GM19467 (cell line): Measurements from ENCODE around the gene KLHL12.
"Not testable (repeated sequence)": the region's sequence is repeated elsewhere in the genome, so short reads cannot be mapped to it uniquely, and the experiment has no call there.

Experiments used
- ATAC-seq: cut with Tn5 transposase; IDR thresholded peaks from one replicate; pipeline ENCODE4 v1.9.1; 2021; ENCODE audit warnings: mild to moderate bottlenecking, moderate library complexity; ENCODE audit not compliant: unreplicated experiment

KLHL12 gene

GRCh38 chr1:202952099-202952498 is 25.1 kb upstream of the KLHL12 start:
- ATAC-seq = no peak

DNA sequence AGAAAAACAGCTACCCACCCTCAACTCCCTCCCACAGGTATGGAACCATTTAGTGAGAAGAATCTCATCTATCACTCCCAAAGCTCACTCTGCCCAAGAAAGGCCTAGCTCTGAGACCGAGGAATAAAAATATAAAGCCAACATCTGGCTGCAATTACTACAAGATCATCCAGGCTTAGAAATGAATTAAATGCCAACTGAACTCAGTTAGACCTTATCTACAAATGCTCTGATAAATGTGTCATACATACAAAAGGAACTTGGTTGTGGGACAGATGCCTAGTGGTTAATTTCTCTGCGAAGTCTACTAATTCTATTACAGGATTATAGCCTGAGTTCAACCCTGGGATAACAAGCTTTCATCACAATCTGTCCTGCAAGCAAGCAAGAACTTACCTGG is 24.4 kb upstream of the KLHL12 start:
- no peak for ATAC-seq

DNA sequence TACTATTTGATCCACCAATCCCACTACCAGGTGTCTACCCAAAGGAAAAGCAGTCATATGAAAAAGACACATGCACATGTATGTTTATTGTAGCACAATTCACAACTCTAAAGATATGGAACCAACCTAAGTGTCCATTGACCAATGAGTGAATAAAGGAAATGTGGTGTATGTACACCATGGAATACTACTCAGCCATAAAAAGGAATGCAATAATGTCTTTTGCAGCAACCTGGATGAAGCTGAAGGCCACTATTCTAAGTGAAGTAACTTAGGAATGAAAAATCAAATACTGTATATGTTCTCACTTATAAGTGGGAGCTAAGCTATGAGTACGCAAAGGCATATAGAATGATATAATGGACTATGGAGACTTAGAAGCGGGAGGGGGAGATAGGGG is 18.4 kb upstream of the KLHL12 start:
- no peak for ATAC-seq

- ATAC-seq = no peak
These were observed 17.4 kb upstream of the KLHL12 start for GRCh38 chr1:202944438-202944921.

DNA sequence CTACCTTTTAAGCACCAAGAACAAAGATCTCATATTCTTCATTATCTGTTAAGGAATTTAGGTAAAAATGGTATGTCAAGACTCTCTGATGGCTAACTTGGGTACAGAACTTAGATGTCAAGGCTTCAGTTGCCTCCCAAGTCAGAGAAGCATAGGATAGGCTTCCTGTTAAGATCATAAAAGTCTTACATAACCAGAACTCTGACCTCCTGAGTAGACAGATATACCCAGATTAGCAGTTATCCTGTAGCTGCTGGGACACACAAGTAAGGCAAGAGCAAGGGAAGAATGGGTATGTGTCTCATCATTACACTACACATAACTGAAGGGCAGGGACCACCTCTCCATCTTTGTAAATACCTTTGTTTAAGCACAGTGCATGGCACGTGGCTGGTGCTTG is 15.4 kb upstream of the KLHL12 start:
- ATAC-seq = no peak

DNA sequence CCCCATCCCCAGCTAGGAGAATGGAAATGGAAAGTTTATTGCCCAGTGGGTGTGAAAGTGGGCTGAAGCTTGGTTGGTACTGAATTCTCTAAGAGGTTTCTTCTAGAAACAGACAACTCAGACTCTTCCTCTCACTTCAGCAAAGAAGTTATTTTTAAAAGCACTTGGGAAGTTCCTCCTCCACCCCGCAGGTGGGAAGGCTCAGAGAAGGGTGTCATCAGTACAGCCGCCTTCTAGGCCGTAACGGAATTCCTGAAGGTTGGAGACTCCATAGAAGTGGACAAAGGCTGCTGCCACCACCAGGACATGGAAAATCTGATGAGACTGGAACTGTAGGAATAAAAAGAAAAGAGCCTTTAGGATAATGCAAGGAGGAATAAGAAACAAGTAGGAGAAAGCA is 14.3 kb upstream of the KLHL12 start:
- no peak for ATAC-seq

DNA sequence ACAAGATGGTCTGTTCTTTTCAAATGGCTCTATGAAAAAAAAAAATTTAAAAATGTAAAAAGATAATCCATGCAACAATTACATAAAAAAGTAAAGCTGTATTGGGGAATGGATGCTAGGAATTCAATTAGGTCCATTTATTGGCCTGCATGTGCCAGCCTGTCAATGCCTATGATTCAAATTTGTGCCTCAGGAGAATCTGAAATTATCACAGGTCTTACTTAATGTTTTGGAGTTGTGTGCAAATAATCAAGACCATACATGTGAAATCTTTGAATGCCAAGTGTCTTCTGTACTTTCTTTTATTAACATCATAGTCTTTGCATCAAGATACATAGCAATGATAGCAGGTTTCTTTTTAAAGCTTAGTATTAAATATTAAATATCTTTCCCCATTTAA is 13.5 kb upstream of the KLHL12 start:
- ATAC-seq = no peak

- ATAC-seq = no peak
These were observed 11.4 kb upstream of the KLHL12 start for GRCh38 chr1:202938287-202938925.

DNA sequence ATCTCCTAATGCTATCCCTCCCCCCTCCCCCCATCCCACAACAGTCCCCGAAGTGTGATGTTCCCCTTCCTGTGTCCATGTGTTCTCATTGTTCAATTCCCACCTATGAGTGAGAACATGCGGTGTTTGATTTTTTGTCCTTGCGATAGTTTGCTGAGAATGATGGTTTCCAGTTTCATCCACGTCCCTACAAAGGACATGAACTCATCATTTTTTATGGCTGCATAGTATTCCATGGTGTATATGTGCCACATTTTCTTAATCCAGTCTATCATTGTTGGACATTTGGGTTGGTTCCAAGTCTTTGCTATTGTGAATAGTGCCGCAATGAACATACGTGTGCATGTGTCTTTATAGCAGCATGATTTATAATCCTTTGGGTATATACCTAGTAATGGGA is 9.4 kb upstream of the KLHL12 start:
- not testable (repeated sequence) for ATAC-seq

- no peak for ATAC-seq
These were observed 8.8 kb upstream of the KLHL12 start for GRCh38 chr1:202935844-202936243.

GRCh38 chr1:202934755-202935154 is 7.7 kb upstream of the KLHL12 start:
- ATAC-seq = no peak

DNA sequence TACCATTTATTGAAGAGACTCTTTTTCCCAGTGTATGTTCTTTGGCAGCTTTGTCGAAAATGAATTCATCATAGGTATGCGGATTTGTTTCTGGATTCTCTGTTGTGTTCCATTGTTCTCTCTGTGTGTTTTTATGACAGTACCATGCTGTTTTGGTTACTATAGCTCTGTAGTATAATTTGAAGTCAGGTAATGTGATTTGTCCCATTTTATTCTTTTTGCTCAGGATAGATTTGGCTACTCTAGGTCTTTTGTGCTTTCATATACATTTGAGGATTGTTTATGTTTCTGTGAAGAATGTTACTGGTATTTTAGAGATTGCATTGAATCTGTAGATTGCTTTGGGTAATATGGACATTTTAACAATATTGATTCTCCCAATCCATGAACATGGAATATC is 5.4 kb upstream of the KLHL12 start:
- no peak for ATAC-seq

DNA sequence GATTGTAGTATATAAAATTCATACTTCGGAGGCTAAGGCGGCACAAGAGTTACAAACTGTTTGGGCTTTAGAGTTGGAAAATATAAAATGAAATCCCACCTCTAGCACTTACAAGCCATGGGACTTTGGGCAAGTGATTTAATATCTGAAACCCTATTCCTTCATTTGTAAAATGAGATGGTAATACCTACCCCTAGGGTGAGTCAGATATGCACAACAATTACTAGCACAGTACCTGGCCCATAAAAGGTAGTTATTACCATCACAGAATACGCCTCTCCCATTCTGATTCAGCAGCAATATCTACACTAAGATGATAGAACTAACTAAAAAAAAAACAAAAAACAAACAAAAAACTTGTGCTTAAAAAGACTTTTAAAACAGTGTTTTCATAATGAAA is 3.5 kb downstream of the KLHL12 start:
- no peak for ATAC-seq

DNA sequence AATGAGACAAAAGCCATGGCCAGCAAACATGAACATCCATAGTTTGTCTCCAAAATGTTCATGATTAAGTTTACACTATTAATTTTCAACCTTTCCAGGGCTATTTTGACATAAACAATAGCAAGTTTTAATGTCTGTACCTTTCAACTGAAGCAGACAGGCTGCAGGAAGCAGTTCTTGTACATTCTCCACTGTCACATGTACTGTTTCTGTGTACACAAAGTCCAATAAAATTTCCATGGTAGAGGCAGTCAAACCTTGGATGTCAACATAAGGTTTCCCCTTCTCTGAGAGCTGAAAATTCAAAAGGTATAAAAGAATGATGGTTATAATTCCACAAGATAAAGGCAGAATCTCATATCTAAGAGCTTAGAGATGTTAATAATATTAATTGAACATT is 7.4 kb downstream of the KLHL12 start:
- no peak for ATAC-seq

GRCh38 chr1:202915146-202915545 is 11.9 kb downstream of the KLHL12 start:
- ATAC-seq = no peak

- not testable (repeated sequence) for ATAC-seq
These were observed 14.6 kb downstream of the KLHL12 start for GRCh38 chr1:202912476-202912875.

DNA sequence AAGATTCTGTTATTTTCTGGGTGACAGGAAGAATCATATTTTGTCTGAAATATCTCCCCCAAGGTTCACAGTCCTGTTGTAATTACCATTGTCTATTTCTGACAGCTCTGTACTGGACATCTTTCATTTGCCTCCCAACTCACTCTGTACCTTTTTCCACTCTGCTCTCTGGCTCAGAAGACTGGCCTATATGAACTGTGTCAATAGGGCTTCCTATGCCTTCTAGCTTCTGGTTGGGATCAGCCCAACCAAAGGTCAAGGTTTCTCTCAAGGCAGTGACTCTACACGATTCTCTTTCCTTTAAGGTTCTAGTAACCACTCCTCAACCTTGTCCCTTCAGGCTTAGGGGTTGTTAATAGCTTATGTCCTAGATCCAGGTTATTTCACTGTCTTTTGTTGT is 17.5 kb downstream of the KLHL12 start:
- no peak for ATAC-seq

- no peak for ATAC-seq
These were observed 18.0 kb downstream of the KLHL12 start for GRCh38 chr1:202908998-202909397.

DNA sequence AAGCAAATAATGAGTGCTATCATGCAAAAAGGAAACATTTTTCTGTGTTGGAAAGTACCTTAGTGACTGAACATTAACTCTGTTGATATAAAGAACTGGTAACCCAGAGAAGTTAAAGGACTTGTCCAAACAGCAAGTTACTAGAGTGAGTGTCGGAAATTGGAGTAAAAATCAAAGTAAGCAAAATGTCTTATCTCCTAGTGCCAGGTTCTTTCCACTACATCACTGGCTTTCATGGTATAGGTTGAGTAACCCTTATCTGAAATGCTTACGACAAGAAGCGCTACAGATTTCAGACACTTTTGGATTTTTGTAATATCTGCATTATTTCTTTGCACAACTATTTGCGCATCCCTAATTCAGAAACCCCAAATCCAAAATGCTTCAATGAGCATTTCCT is 21.7 kb downstream of the KLHL12 start:
- ATAC-seq = no peak

DNA sequence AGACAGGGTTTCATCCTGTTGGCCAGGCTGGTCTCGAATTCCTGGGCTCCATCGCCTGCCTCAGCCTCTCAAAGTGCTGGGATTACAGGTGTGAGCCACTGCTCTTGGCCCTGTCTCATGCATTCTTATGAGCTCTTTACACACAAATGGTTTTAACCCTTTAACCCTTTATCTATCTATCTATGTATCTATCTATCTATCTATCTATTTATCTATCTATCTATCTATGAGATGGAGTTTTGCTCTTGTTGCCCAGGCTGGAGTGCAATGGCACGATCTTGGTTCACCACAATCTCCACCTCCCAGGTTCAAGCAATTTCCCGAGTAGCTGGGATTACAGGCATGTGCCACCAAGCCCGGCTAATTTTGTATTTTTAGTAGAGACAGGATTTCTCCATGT is 23.2 kb downstream of the KLHL12 start:
- not testable (repeated sequence) for ATAC-seq

DNA sequence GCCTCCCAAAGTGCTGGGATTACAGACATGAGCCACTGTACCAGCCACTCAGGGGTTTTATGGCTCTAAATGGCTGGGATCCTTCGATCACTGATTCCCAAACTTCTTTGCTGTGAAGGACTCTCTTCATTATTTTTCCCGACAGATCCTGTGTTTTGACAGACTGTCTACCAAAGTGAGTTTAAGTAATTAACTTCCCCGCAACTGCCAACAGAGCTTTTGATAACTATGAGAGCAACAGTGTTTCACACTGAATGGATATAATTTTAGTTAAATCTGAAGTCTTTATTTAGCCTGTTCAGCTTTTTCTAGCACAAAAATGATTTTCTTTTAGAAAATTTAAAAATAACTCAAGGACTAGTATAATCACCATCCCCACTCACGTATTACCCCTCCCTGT is 25.5 kb downstream of the KLHL12 start:
- ATAC-seq = no peak

DNA sequence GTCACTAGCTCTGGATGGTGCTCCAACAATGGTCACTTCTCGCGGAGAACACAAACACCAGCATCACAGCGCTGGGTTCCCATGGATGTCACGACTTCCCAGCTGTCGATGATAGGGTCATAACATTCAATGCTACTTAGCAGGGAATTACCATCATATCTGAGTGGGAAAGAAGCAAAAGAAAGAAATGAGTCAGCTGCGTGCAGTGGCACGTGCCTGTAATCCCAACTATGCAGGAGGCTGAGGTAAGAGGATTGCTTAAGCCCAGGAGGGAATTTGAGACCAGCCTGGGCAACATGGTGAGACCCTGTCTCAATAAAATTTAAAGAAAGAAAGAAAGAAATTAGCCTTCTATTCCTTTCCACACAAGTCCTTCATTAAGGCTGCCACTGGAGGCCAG is 34.5 kb downstream of the KLHL12 start:
- no peak for ATAC-seq

GRCh38 chr1:202890392-202890791 is 36.6 kb downstream of the KLHL12 start:
- no peak for ATAC-seq
